Umbilical cord (tissue), 2 donors: ENCODE data around the gene MRPL36. TPM values are rescaled to one million over a fixed set of nuclear protein-coding genes. Genes with fewer than 3 reads are reported as not detected.

Experiments
- DNase-seq: peaks from one replicate; pipeline ENCODE4 v3.0.0-alpha.2; 2015; ENCODE audit warnings: low spot score
- total RNA-seq: library from RNA; depleted of rRNA; stranded (reverse); fragments of >200 nt; gene quantifications from one replicate; pipeline ENCODE4 v1.2.3, GENCODE V29; 2014; ENCODE audit warnings: low replicate concordance; ENCODE audit not compliant: insufficient read depth

MRPL36 gene
- total RNA-seq, 1 donor from 2014 or later = 18.8 TPM

- no peak for DNase-seq
Observed at GRCh38 chr5:1765880-1766235, 33.8 kb downstream of the MRPL36 start.

GRCh38 chr5:1765141-1765879 lies 34.3 kb downstream of the MRPL36 start:
- DNase-seq = no peak

DNA sequence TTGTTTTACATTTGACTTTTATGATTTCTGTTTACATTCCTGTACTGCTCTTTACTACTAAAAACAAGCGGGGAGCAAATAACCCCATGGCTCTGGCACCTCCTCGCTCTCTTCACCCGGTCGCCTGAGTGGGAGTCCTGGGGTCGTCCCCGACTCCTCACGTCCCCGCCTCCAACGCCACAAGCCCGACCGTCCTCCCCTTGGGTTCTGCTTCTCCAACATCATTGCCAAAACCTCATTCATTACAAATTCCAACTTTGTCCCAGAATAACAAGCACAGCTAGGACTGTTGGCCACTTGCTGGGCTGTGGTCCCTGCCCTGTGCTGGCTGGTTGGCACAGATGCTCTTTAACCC lies 35.1 kb downstream of the MRPL36 start:
- DNase-seq = no peak

- no peak for DNase-seq
Observed at GRCh38 chr5:1763960-1764605, 35.6 kb downstream of the MRPL36 start.

GRCh38 chr5:1763548-1763911 lies 36.1 kb downstream of the MRPL36 start:
- peak; percentile 32 for DNase-seq

- DNase-seq = no peak
Observed at GRCh38 chr5:1762883-1763547, 36.6 kb downstream of the MRPL36 start.

DNA sequence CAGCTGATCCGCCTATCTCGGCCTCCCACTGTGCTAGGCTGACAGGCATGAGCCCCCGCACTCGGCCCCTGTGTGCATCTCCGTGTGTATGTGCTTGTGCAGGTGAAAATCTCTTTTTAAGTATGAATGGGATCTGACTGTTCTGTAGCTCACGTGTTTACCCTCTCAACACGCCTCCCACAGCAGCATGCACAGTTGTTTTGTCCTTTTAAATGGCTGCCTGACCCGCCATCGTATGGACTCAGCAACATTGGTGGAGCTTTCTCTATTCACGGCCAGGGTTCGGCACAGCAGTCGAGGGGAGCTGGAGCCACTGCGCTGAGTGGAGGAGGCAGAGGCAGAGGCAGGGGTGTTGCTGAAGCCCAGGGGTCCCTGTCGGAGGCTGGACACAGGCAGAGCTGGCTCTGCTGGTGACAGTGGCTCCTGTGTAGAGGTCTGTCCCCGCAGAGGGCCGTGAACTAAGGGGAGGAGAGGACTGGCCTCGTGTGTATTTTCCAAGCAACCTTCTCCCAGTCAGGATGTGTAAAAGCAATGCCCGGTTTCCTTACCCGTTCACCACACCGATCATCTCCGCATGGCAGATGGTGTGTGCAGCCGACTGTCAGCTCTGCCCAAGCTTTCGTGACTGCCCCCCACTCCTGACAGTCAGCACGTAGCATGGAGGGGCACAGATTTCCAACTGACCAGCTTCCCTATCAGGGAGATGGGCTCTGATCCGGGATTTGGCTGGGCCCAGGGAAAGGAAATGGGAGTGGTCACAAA lies 37.3 kb downstream of the MRPL36 start:
- no peak for DNase-seq

GRCh38 chr5:1761453-1761755 lies 38.2 kb downstream of the MRPL36 start:
- no peak for DNase-seq

- DNase-seq = no peak
Observed at GRCh38 chr5:1760656-1761452, 38.8 kb downstream of the MRPL36 start.

GRCh38 chr5:1760231-1760630 lies 39.4 kb downstream of the MRPL36 start:
- DNase-seq = no peak

- no peak for DNase-seq
Observed at GRCh38 chr5:1759378-1759970, 40.2 kb downstream of the MRPL36 start.

GRCh38 chr5:1758574-1758973 lies 41.1 kb downstream of the MRPL36 start:
- no peak for DNase-seq

DNA sequence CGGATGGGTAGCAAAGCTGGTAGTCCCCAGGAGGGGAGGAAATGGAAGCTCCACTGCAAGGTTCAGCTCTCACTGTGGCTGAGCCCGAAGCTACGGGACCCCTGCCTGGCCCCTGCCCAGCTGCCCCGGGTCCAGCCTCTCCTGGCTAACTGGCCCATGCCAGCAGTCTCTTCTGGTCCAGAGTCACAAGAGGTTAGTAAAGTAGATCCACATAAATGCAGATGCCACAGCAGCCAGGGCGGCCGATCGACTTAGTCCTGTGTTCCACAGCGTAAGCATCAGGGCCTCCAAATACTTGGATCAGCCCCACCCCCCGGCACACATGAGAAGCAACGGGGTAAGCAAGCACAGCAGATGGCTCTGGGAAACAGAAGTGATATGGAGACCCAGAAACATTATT lies 42.1 kb downstream of the MRPL36 start:
- no peak for DNase-seq

GRCh38 chr5:1756481-1756880 lies 43.2 kb downstream of the MRPL36 start:
- DNase-seq = no peak

- DNase-seq = no peak
Observed at GRCh38 chr5:1755321-1755949, 44.2 kb downstream of the MRPL36 start.

DNA sequence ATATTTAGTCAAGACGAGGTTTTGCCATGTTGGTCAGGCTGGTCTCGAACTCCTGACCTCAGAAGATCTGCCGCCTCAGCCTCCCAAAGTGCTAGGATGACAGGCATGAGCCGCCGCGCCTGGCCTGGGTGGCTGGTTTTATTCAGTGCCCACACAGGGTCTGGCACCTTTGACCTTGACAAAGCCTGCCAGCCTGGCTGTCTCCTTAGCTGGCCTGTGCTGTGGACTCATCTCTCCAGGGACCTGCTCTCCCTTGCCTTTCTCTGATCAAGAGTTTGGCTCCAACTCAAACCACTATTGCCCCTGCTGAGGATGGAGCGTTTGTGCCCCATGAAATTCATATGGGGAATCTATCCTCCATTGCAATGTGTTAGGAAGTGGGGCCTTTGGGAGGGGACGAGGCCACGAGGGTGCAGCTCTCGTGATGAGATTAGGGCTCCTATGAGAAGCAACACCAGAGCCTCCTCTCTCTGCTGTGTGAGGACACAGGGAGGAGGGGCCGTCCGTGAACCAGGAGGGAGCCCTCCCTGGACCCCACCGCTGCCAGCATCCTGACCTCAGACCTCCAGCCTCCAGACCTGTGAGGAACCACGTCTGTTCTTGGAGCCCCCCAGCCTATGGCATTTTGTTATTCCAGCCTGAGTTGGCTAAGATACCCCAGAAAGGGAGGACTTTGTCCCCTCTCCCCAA lies 45.0 kb downstream of the MRPL36 start:
- DNase-seq = no peak

DNA sequence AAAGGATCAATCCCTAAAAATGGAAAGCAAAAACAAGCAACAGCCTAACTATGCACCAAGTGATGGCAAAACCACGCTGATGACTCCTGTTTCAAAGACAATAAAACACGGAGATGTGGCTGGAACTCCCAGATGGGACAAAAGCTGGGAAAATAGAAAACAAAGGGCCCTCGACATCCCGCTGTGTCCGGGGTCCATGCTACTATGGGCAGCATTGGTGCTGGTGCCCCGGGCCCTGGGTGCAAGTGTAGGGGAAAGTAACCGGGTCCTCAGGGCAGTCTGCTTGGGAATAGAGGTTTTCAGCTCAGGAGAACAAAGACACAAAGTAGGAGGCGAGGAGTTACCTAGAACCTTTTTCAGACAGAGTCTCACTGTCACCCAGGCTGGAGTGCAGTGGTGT lies 46.1 kb downstream of the MRPL36 start:
- no peak for DNase-seq

DNA sequence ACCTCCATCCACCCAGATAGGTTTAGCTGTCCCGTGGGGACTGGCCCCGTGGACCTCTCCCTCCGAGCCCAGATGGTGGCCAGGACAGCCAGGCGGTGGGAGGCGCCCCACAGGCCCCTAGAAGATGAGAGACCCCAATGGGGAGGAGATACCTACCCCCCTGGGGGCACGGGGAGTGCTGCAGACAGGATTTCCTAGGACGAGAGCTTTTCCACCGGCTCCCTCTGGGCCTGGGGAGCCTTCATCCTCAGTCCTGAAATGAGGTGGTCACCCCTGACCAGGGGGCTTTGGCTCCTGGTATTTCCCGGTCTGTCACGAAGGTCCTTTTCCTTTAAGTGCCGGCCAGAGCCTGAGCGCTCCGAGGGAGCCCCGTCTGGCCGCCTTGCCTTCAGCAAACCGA lies 46.8 kb downstream of the MRPL36 start:
- no peak for DNase-seq

GRCh38 chr5:1751864-1752822 lies 47.5 kb downstream of the MRPL36 start:
- no peak for DNase-seq
